ENCODE data around the gene ITGB6.
"Not testable (repeated sequence)": the region's sequence is repeated elsewhere in the genome, so short reads cannot be mapped to it uniquely, and the experiment has no call there.

ITGB6 gene

GRCh38 chr2:160139350-160139749 is 60.7 kb downstream of the ITGB6 start:
- no peak for DNase-seq

GRCh38 chr2:160138406-160138805 is 61.7 kb downstream of the ITGB6 start:
- no peak for DNase-seq

- DNase-seq, result no peak
Measured at GRCh38 chr2:160137464-160137863, 62.6 kb downstream of the ITGB6 start.

- DNase-seq, result no peak
Measured at GRCh38 chr2:160132761-160133160, 67.3 kb downstream of the ITGB6 start.

GRCh38 chr2:160126756-160127155 is 73.3 kb downstream of the ITGB6 start:
- DNase-seq, result no peak

- DNase-seq, result no peak
Measured at GRCh38 chr2:160126315-160126714, 73.8 kb downstream of the ITGB6 start.

- no peak for DNase-seq
Measured at GRCh38 chr2:160125828-160126227, 74.2 kb downstream of the ITGB6 start.

- no peak for DNase-seq
Measured at GRCh38 chr2:160125366-160125765, 74.7 kb downstream of the ITGB6 start.

GRCh38 chr2:160124571-160124970 is 75.5 kb downstream of the ITGB6 start:
- DNase-seq, result no peak

- not testable (repeated sequence) for DNase-seq
Measured at GRCh38 chr2:160114721-160115120, 85.4 kb downstream of the ITGB6 start.

GRCh38 chr2:160114020-160114419 is 86.1 kb downstream of the ITGB6 start:
- DNase-seq, result no peak

- DNase-seq, result no peak
Measured at GRCh38 chr2:160111951-160112798, 87.9 kb downstream of the ITGB6 start.

- DNase-seq, result no peak
Measured at GRCh38 chr2:160110674-160111239, 89.3 kb downstream of the ITGB6 start.

- DNase-seq, result peak; percentile 38
Measured at GRCh38 chr2:160109939-160110673, 90.0 kb downstream of the ITGB6 start.

GRCh38 chr2:160109243-160109642 is 90.8 kb downstream of the ITGB6 start:
- DNase-seq, result no peak

- no peak for DNase-seq
Measured at GRCh38 chr2:160108646-160109045, 91.4 kb downstream of the ITGB6 start.

GRCh38 chr2:160105366-160105765 is 94.7 kb downstream of the ITGB6 start:
- no peak for DNase-seq

GRCh38 chr2:160104115-160104514 is 96.0 kb downstream of the ITGB6 start:
- no peak for DNase-seq

- no peak for DNase-seq
Measured at GRCh38 chr2:160097326-160097725, 102.7 kb downstream of the ITGB6 start.

GRCh38 chr2:160096409-160096808 is 103.7 kb downstream of the ITGB6 start:
- no peak for DNase-seq

GRCh38 chr2:160092445-160092844 is 107.6 kb downstream of the ITGB6 start:
- no peak for DNase-seq

- no peak for DNase-seq
Measured at GRCh38 chr2:160091381-160091780, 108.7 kb downstream of the ITGB6 start.

- DNase-seq, result no peak
Measured at GRCh38 chr2:160087854-160088745, 112.0 kb downstream of the ITGB6 start.

Data from CD4-positive, alpha-beta T cell treated with Interferon gamma for 1 hour (primary cell).